Ishikawa (cell line): Measurements from ENCODE around the gene TRPC3.

ENCODE experiments used
- CEBPB ChIP-seq: IDR thresholded peaks from 2 replicates; pipeline ENCODE4 v1.6.1; 2012
- CREB1 ChIP-seq: IDR thresholded peaks from 2 replicates; pipeline ENCODE4 v1.6.1; 2012; ENCODE audit warnings: low read depth
- EGR1 ChIP-seq: IDR thresholded peaks from 2 replicates; pipeline ENCODE4 v1.6.1; 2012
- EP300 ChIP-seq: IDR thresholded peaks from 2 replicates; pipeline ENCODE4 v1.6.1; 2012; ENCODE audit warnings: borderline replicate concordance
- FOXM1 ChIP-seq: IDR thresholded peaks from 2 replicates; pipeline ENCODE4 v1.6.1; 2012; ENCODE audit warnings: low read depth, borderline replicate concordance
- MAX ChIP-seq: IDR thresholded peaks from 2 replicates; pipeline ENCODE4 v1.6.1; 2012
- NFIC ChIP-seq: IDR thresholded peaks from 2 replicates; pipeline ENCODE4 v1.6.1; 2012
- RAD21 ChIP-seq: IDR thresholded peaks from 2 replicates; pipeline ENCODE4 v1.6.1; 2012; ENCODE audit warnings: low read depth
- REST ChIP-seq: IDR thresholded peaks from 2 replicates; pipeline ENCODE4 v1.6.1; 2012; ENCODE audit warnings: low read depth, mild to moderate bottlenecking
- TAF1 ChIP-seq: IDR thresholded peaks from 2 replicates; pipeline ENCODE4 v1.6.1; 2012; ENCODE audit warnings: low read depth, mild to moderate bottlenecking
- TCF12 ChIP-seq: IDR thresholded peaks from 2 replicates; pipeline ENCODE4 v1.6.1; 2012; ENCODE audit warnings: low read depth
- TEAD4 ChIP-seq: IDR thresholded peaks from 2 replicates; pipeline ENCODE4 v1.6.1; 2012
- USF1 ChIP-seq: IDR thresholded peaks from 2 replicates; pipeline ENCODE4 v1.6.1; 2012
- YY1 ChIP-seq: IDR thresholded peaks from 2 replicates; pipeline ENCODE4 v1.6.1; 2012; ENCODE audit warnings: low read depth
- ZBTB7A ChIP-seq: IDR thresholded peaks from 2 replicates; pipeline ENCODE4 v1.6.1; 2012; ENCODE audit warnings: low read depth

Gene TRPC3

GRCh38 chr4:121885115-121885514, 66.7 kb downstream of the TRPC3 start:
- TF ChIP-seq RAD21 = no peak
- TF ChIP-seq USF1 = no peak
- no peak for TF ChIP-seq EP300
- no peak for TF ChIP-seq TAF1
- no peak for TF ChIP-seq YY1
- TF ChIP-seq CREB1 = no peak
- no peak for TF ChIP-seq REST
- no peak for TF ChIP-seq MAX
- TF ChIP-seq FOXM1 = no peak
- TF ChIP-seq TEAD4 = no peak
- TF ChIP-seq ZBTB7A = no peak
- TF ChIP-seq CEBPB = no peak
- no peak for TF ChIP-seq TCF12
- TF ChIP-seq EGR1 = no peak
- no peak for TF ChIP-seq NFIC

- no peak for TF ChIP-seq YY1
These were observed 70.7 kb downstream of the TRPC3 start for GRCh38 chr4:121881158-121881557.

GRCh38 chr4:121879135-121879534, 72.7 kb downstream of the TRPC3 start:
- TF ChIP-seq MAX (no peak), TEAD4 (no peak), CEBPB (no peak), RAD21 (no peak), EP300 (no peak), NFIC (no peak), YY1 (no peak), TCF12 (no peak), CREB1 (no peak), USF1 (no peak), EGR1 (no peak)

- TF ChIP-seq TEAD4 (no peak), ZBTB7A (no peak), YY1 (no peak), NFIC (no peak), TAF1 (no peak), MAX (no peak), TCF12 (no peak)
These were observed 74.7 kb downstream of the TRPC3 start for GRCh38 chr4:121877041-121877773.

GRCh38 chr4:121876070-121876469, 75.8 kb downstream of the TRPC3 start:
- no peak for TF ChIP-seq RAD21
- TF ChIP-seq YY1 = no peak
- no peak for TF ChIP-seq TEAD4
- TF ChIP-seq CEBPB = no peak
- no peak for TF ChIP-seq TAF1
- no peak for TF ChIP-seq USF1
- no peak for TF ChIP-seq FOXM1
- TF ChIP-seq REST = no peak
- TF ChIP-seq EP300 = no peak
- TF ChIP-seq CREB1 = no peak
- no peak for TF ChIP-seq EGR1
- TF ChIP-seq MAX = no peak
- no peak for TF ChIP-seq ZBTB7A
- TF ChIP-seq NFIC = no peak
- TF ChIP-seq TCF12 = no peak

- TF ChIP-seq EP300 (no peak), CREB1 (no peak), TAF1 (no peak), USF1 (no peak), CEBPB (no peak), TCF12 (no peak), NFIC (no peak), MAX (no peak), RAD21 (no peak), EGR1 (no peak), REST (no peak), FOXM1 (no peak), ZBTB7A (no peak), TEAD4 (no peak), YY1 (no peak)
These were observed 76.2 kb downstream of the TRPC3 start for GRCh38 chr4:121875652-121876051.
